ENCODE measurements around the gene ATP6V1B1. TPM values are rescaled to one million over a fixed set of nuclear protein-coding genes. Genes with fewer than 3 reads are reported as not detected.
"Not testable (repeated sequence)": the region's sequence is repeated elsewhere in the genome, so short reads cannot be mapped to it uniquely, and the experiment has no call there.

The ATP6V1B1 gene
- polyA plus RNA-seq, 1 donor (not counting 4 experiments of a cell fraction or from before 2014, with no cell fraction given): not detected

- TF ChIP-seq EZH2 (IDR thresholded peaks at IDR 0.05; ENCODE audit: low read length) (no peak), CTCF (optimal IDR thresholded peaks at IDR 0.05 in 1 of 3, IDR thresholded peaks at IDR 0.05 in 1 of 3, conservative IDR thresholded peaks at IDR 0.05 in 1 of 3; ENCODE audit: extremely low read depth in 1 of 3, insufficient read depth in 2 of 3, low read length in 3 of 3) (peak in 2 of 3 experiments; percentile 5 to 8)
- no peak for FAIRE-seq
Measured at GRCh38 chr2:71006955-71007799, 71.5 kb downstream of the ATP6V1B1 start.

GRCh38 chr2:71008342-71008741, 72.6 kb downstream of the ATP6V1B1 start:
- no peak overlapping the region for H3K9ac ChIP-seq (ENCODE audit: control insufficient read depth, extremely low read depth, insufficient read depth, low read length)
- H3K36me3 ChIP-seq (ENCODE audit: control insufficient read depth in 2 of 2, extremely low read depth in 1 of 2, insufficient read depth in 2 of 2, low read length in 2 of 2): no peaks in the 10 kb centered on the region
- no peak for DNase-seq (ENCODE audit: low read depth, low spot score)
- no peak overlapping the region for H3K27ac ChIP-seq (ENCODE audit: control insufficient read depth, insufficient read depth, low read length)
- H3K4me1 ChIP-seq (ENCODE audit: control insufficient read depth, extremely low read depth, insufficient read depth, low read length): no peaks in the 10 kb centered on the region
- no peaks in the 10 kb centered on the region for H4K20me1 ChIP-seq (ENCODE audit: control insufficient read depth, extremely low read depth, insufficient read depth, low read length)
- H3K27me3 ChIP-seq (ENCODE audit: control insufficient read depth, extremely low read depth, insufficient read depth, low read length): peaks cover 3% of the 10 kb centered on the region
- dilution Hi-C loops (cut with MboI; ENCODE audit: extremely low pct_ligation_motif_present, low sequenced_read_pairs): no loop called here
- H3K9me3 ChIP-seq (ENCODE audit: control insufficient read depth, low read depth, low read length): no peaks in the 10 kb centered on the region
- TF ChIP-seq CTCF (optimal IDR thresholded peaks at IDR 0.05 in 1 of 3, IDR thresholded peaks at IDR 0.05 in 1 of 3, conservative IDR thresholded peaks at IDR 0.05 in 1 of 3; ENCODE audit: extremely low read depth in 1 of 3, insufficient read depth in 2 of 3, low read length in 3 of 3): no peak
- H3K79me2 ChIP-seq (ENCODE audit: control insufficient read depth, insufficient read depth, low read length): no peaks in the 10 kb centered on the region
- no peak overlapping the region for H2AFZ ChIP-seq (ENCODE audit: control insufficient read depth, low read length)
- H3K9me1 ChIP-seq (ENCODE audit: control insufficient read depth, extremely low read depth, insufficient read depth, low read length): no peaks in the 10 kb centered on the region
- H3K4me2 ChIP-seq (ENCODE audit: control insufficient read depth, extremely low read depth, insufficient read depth, low read depth, low read length): no peak overlapping the region
- FAIRE-seq: no peak
- H3K4me3 ChIP-seq (ENCODE audit: control insufficient read depth in 2 of 3, extremely low read depth in 1 of 3, insufficient read depth in 2 of 3, low read depth in 1 of 3, low read length in 3 of 3): no peak overlapping the region

More at GRCh38 chr2:71006955-71007799, 71.5 kb downstream of the ATP6V1B1 start:
- dilution Hi-C loops (cut with MboI; ENCODE audit: extremely low pct_ligation_motif_present, low sequenced_read_pairs): no loop called here
- Histone ChIP-seq H3K4me3 (ENCODE audit: control insufficient read depth in 2 of 3, extremely low read depth in 1 of 3, insufficient read depth in 2 of 3, low read depth in 1 of 3, low read length in 3 of 3) (no peak overlapping the region), H2AFZ (ENCODE audit: control insufficient read depth, low read length) (no peak overlapping the region), H3K4me2 (ENCODE audit: control insufficient read depth, extremely low read depth, insufficient read depth, low read depth, low read length) (no peak overlapping the region), H3K79me2 (ENCODE audit: control insufficient read depth, insufficient read depth, low read length) (no peaks in the 10 kb centered on the region), H3K4me1 (ENCODE audit: control insufficient read depth, extremely low read depth, insufficient read depth, low read length) (no peaks in the 10 kb centered on the region), H3K9me3 (ENCODE audit: control insufficient read depth, low read depth, low read length) (no peaks in the 10 kb centered on the region), H3K9ac (ENCODE audit: control insufficient read depth, extremely low read depth, insufficient read depth, low read length) (no peak overlapping the region), H4K20me1 (ENCODE audit: control insufficient read depth, extremely low read depth, insufficient read depth, low read length) (no peaks in the 10 kb centered on the region), H3K36me3 (ENCODE audit: control insufficient read depth in 2 of 2, extremely low read depth in 1 of 2, insufficient read depth in 2 of 2, low read length in 2 of 2) (no peaks in the 10 kb centered on the region), H3K9me1 (ENCODE audit: control insufficient read depth, extremely low read depth, insufficient read depth, low read length) (no peaks in the 10 kb centered on the region), H3K27ac (ENCODE audit: control insufficient read depth, insufficient read depth, low read length) (no peak overlapping the region), H3K27me3 (ENCODE audit: control insufficient read depth, extremely low read depth, insufficient read depth, low read length) (peaks cover 3% of the 10 kb centered on the region)
- DNase-seq (ENCODE audit: low read depth, low spot score): no peak

GRCh38 chr2:71011786-71012185, 76.1 kb downstream of the ATP6V1B1 start:
- H3K36me3 ChIP-seq (ENCODE audit: control insufficient read depth in 2 of 2, extremely low read depth in 1 of 2, insufficient read depth in 2 of 2, low read length in 2 of 2); H3K4me1 ChIP-seq (ENCODE audit: control insufficient read depth, extremely low read depth, insufficient read depth, low read length); H3K27me3 ChIP-seq (ENCODE audit: control insufficient read depth, extremely low read depth, insufficient read depth, low read length); H3K79me2 ChIP-seq (ENCODE audit: control insufficient read depth, insufficient read depth, low read length); FAIRE-seq; H4K20me1 ChIP-seq (ENCODE audit: control insufficient read depth, extremely low read depth, insufficient read depth, low read length); H3K4me2 ChIP-seq (ENCODE audit: control insufficient read depth, extremely low read depth, insufficient read depth, low read depth, low read length); H3K27ac ChIP-seq (ENCODE audit: control insufficient read depth, insufficient read depth, low read length); H3K4me3 ChIP-seq (ENCODE audit: control insufficient read depth in 2 of 3, extremely low read depth in 1 of 3, insufficient read depth in 2 of 3, low read depth in 1 of 3, low read length in 3 of 3); H3K9ac ChIP-seq (ENCODE audit: control insufficient read depth, extremely low read depth, insufficient read depth, low read length); dilution Hi-C loops (cut with MboI; ENCODE audit: extremely low pct_ligation_motif_present, low sequenced_read_pairs); H3K9me3 ChIP-seq (ENCODE audit: control insufficient read depth, low read depth, low read length); H3K9me1 ChIP-seq (ENCODE audit: control insufficient read depth, extremely low read depth, insufficient read depth, low read length); DNase-seq (ENCODE audit: low read depth, low spot score): not testable (repeated sequence)
- peak overlapping the region; percentile 51 for H2AFZ ChIP-seq (ENCODE audit: control insufficient read depth, low read length)

Data from keratinocyte (primary cell).